K562 (cell line): Measurements from ENCODE around the gene UNKL. TPM values are rescaled to one million over a fixed set of nuclear protein-coding genes. Genes with fewer than 3 reads are reported as not detected.

Experiments
- ARID3B ChIP-seq: fragments of 250-450 bp; sonication (Bioruptor Pico); IDR thresholded peaks from 2 replicates; pipeline ENCODE4 v1.4.0; 2020; ENCODE audit warnings: borderline replicate concordance
- CCNT2 ChIP-seq: IDR thresholded peaks from 2 replicates; pipeline ENCODE4 v1.6.1; 2011; ENCODE audit warnings: borderline replicate concordance, low read depth, mild to moderate bottlenecking, moderate library complexity, mixed read lengths, low read length; ENCODE audit not compliant: insufficient read length; ENCODE audit errors: extremely low read depth
- RBM25 ChIP-seq: fragments of 200-400 bp; formaldehyde crosslinking; IDR thresholded peaks from 2 replicates; pipeline ENCODE4 v1.6.1; 2018; ENCODE audit warnings: low read length, low read depth, moderate library complexity; ENCODE audit not compliant: severe bottlenecking
- RREB1 ChIP-seq: fragments of 250-450 bp; sonication (Bioruptor Pico); IDR thresholded peaks from 2 replicates; pipeline ENCODE4 v1.4.0; 2020
- polyA plus RNA-seq, 8 experiments: library from polyadenylated mRNA; depleted of rRNA in 4 of 8; stranded (reverse) in 5 of 8; unstranded in 3 of 8; fragments of >200 nt; fragmentation: Nextera tagmentation in 2 of 8; fragmentation: Illumina TruSeq in 1 of 8; extraction: Ambion mirVana in 2 of 8; extraction: Trizol in 1 of 8; gene quantifications; 2 replicates each; pipeline versions ENCODE4 v1.2.1 to v1.2.3, GENCODE V29; 2011 to 2014; ENCODE audit warnings: inconsistent platforms in 1 of 8, missing spikeins in 1 of 8
- total RNA-seq, 7 experiments: library from RNA; depleted of rRNA in 6 of 7; stranded (reverse); fragments of >200 nt in 6 of 7; fragmentation: Illumina TruSeq in 2 of 7; extraction: Trizol in 2 of 7; gene quantifications; 2 replicates each; pipeline versions ENCODE4 v1.2.1 to v1.2.3, GENCODE V29; 2011 to 2021; ENCODE audit warnings: low replicate concordance in 1 of 7

UNKL gene
- total and polyA plus RNA-seq, 9 of the 15 experiments (the other 6 are each of a cell fraction or from before 2014, with no cell fraction given) = 0.37 to 30.2 (median 5.1) TPM

- TF ChIP-seq ARID3B (CRISPR knock-in tag) (no peak), RBM25 (no peak), RREB1 (no peak), CCNT2 (peak; percentile 91)
These were observed 35.6 kb downstream of the UNKL start (continued) for GRCh38 chr16:1378804-1379303.
